DND-41 (cell line): ENCODE results near the gene AOPEP.

ENCODE experiments used
- ATAC-seq: fragments of 200-7000 bp; cut with Tn5 transposase; 3 replicates; pipeline ENCODE4 v1.9.1; 2021; ENCODE audit warnings: low read depth; ENCODE audit not compliant: insufficient read depth
- DNase-seq: peaks from one replicate; pipeline ENCODE4 v3.0.0-alpha.2; 2020
- H2AFZ ChIP-seq: 2 replicates; pipeline ENCODE4 v1.6.0; 2012; ENCODE audit warnings: low read depth, low read length
- H3K27ac ChIP-seq: 2 replicates; pipeline ENCODE4 v1.5.1; 2012; ENCODE audit warnings: low read length, inconsistent platforms
- H3K27me3 ChIP-seq: fragments of 200-600 bp; sonication (generic); 2 replicates; pipeline ENCODE4 v1.6.0; 2012; ENCODE audit warnings: low read length, mild to moderate bottlenecking, inconsistent platforms; ENCODE audit not compliant: insufficient read depth, poor library complexity
- H3K36me3 ChIP-seq: 2 replicates; pipeline ENCODE4 v1.5.1; 2012; ENCODE audit warnings: low read length, inconsistent platforms; ENCODE audit not compliant: insufficient read depth
- H3K4me1 ChIP-seq: 2 replicates; pipeline ENCODE4 v1.5.1; 2012; ENCODE audit warnings: mild to moderate bottlenecking, low read length; ENCODE audit not compliant: insufficient read depth
- H3K4me2 ChIP-seq: 2 replicates; pipeline ENCODE4 v1.6.0; 2012; ENCODE audit warnings: mild to moderate bottlenecking, moderate library complexity, low read length, inconsistent platforms; ENCODE audit not compliant: insufficient read depth
- H3K4me3 ChIP-seq, 2 experiments: fragments of 200-600 bp in 1 of 2; shearing (Covaris generic) in 1 of 2; 2 replicates each; pipeline ENCODE4 v1.5.1; 2012 to 2016; ENCODE audit warnings: inconsistent platforms in 2 of 2, low read length in 2 of 2, mild to moderate bottlenecking in 2 of 2, low read depth in 1 of 2, moderate library complexity in 1 of 2
- H3K79me2 ChIP-seq: 2 replicates; pipeline ENCODE4 v1.6.0; 2012; ENCODE audit warnings: low read length, inconsistent platforms; ENCODE audit not compliant: insufficient read depth
- H3K9ac ChIP-seq: 2 replicates; pipeline ENCODE4 v1.6.0; 2012; ENCODE audit warnings: low read depth, mild to moderate bottlenecking, inconsistent platforms, low read length, moderate library complexity
- H3K9me3 ChIP-seq: 2 replicates; pipeline ENCODE4 v1.5.1; 2012; ENCODE audit warnings: low read length, moderate library complexity, mild to moderate bottlenecking, inconsistent platforms; ENCODE audit not compliant: insufficient read depth, severe bottlenecking
- H4K20me1 ChIP-seq: 2 replicates; pipeline ENCODE4 v1.6.0; 2012; ENCODE audit warnings: low read length; ENCODE audit not compliant: insufficient read depth
- EZH2 ChIP-seq: IDR thresholded peaks from 3 replicates; pipeline ENCODE4 v1.6.1; 2012; ENCODE audit warnings: borderline replicate concordance, low read depth, mild to moderate bottlenecking, moderate library complexity, low read length, inconsistent platforms; ENCODE audit not compliant: severe bottlenecking
- TF ChIP-seq, protein P1 (sequence below): IDR thresholded peaks from 2 replicates; pipeline ENCODE4 v1.5.1; 2012; ENCODE audit warnings: borderline replicate concordance, low read length, moderate library complexity, mild to moderate bottlenecking; ENCODE audit not compliant: poor library complexity, severe bottlenecking; ENCODE audit errors: extremely low read depth

Gene AOPEP

GRCh38 chr9:94821098-94821887 is 94.8 kb downstream of the AOPEP start:
- Histone ChIP-seq H3K9ac (no peak overlapping the region), H2AFZ (no peak overlapping the region), H3K4me1 (no peaks in the 10 kb centered on the region), H3K4me2 (no peak overlapping the region), H3K27ac (no peak overlapping the region), H3K79me2 (no peaks in the 10 kb centered on the region), H3K27me3 (no peaks in the 10 kb centered on the region), H3K36me3 (peaks cover 5% of the 10 kb centered on the region; the same call in 1 of the 2 replicates), H3K4me3 (no peak overlapping the region), H3K9me3 (no peaks in the 10 kb centered on the region), H4K20me1 (no peaks in the 10 kb centered on the region)
- TF ChIP-seq, protein P1, sequence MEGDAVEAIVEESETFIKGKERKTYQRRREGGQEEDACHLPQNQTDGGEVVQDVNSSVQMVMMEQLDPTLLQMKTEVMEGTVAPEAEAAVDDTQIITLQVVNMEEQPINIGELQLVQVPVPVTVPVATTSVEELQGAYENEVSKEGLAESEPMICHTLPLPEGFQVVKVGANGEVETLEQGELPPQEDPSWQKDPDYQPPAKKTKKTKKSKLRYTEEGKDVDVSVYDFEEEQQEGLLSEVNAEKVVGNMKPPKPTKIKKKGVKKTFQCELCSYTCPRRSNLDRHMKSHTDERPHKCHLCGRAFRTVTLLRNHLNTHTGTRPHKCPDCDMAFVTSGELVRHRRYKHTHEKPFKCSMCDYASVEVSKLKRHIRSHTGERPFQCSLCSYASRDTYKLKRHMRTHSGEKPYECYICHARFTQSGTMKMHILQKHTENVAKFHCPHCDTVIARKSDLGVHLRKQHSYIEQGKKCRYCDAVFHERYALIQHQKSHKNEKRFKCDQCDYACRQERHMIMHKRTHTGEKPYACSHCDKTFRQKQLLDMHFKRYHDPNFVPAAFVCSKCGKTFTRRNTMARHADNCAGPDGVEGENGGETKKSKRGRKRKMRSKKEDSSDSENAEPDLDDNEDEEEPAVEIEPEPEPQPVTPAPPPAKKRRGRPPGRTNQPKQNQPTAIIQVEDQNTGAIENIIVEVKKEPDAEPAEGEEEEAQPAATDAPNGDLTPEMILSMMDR, result no peak
- TF ChIP-seq EZH2, result no peak
- DNase-seq, result no peak
- ATAC-seq, result no peak

GRCh38 chr9:94822273-94822672 is 95.8 kb downstream of the AOPEP start:
- no peak overlapping the region for H3K4me2 ChIP-seq
- peaks cover 4% of the 10 kb centered on the region; the same call in 1 of the 2 replicates for H3K36me3 ChIP-seq
- H3K4me1 ChIP-seq, result no peaks in the 10 kb centered on the region
- no peaks in the 10 kb centered on the region for H3K9me3 ChIP-seq
- H3K4me3 ChIP-seq, result no peak overlapping the region
- H4K20me1 ChIP-seq, result no peaks in the 10 kb centered on the region
- DNase-seq (no peak), ATAC-seq (no peak)
- H3K9ac ChIP-seq, result no peak overlapping the region
- TF ChIP-seq EZH2, result no peak
- TF ChIP-seq, protein P1, result no peak
- H3K27ac ChIP-seq, result no peak overlapping the region
- no peak overlapping the region for H2AFZ ChIP-seq
- no peaks in the 10 kb centered on the region for H3K79me2 ChIP-seq
- no peaks in the 10 kb centered on the region for H3K27me3 ChIP-seq

GRCh38 chr9:94823710-94824109 is 97.2 kb downstream of the AOPEP start:
- Histone ChIP-seq H3K36me3 (peaks cover 4% of the 10 kb centered on the region; the same call in 1 of the 2 replicates), H3K9ac (no peak overlapping the region), H3K4me3 (no peak overlapping the region), H4K20me1 (no peaks in the 10 kb centered on the region), H3K27ac (no peak overlapping the region), H3K79me2 (no peaks in the 10 kb centered on the region), H3K4me2 (no peak overlapping the region), H3K9me3 (no peaks in the 10 kb centered on the region), H2AFZ (no peak overlapping the region), H3K27me3 (no peaks in the 10 kb centered on the region), H3K4me1 (no peaks in the 10 kb centered on the region)
- ATAC-seq, result no peak
- DNase-seq, result no peak
- TF ChIP-seq EZH2, result no peak
- TF ChIP-seq, protein P1, result no peak
